Activated CD8-positive, alpha-beta memory T cell treated with anti-CD3 and anti-CD28 coated beads, Interleukin-2, amount 50 U/mL, for 1 hour (primary cell): ENCODE data around the gene SPECC1L.
"Not testable (repeated sequence)": the region's sequence is repeated elsewhere in the genome, so short reads cannot be mapped to it uniquely, and the experiment has no call there.

Source experiments
- DNase-seq: peaks from one replicate; pipeline ENCODE4 v3.0.0-alpha.2; 2020; ENCODE audit errors: extremely low read depth

Gene SPECC1L

DNA sequence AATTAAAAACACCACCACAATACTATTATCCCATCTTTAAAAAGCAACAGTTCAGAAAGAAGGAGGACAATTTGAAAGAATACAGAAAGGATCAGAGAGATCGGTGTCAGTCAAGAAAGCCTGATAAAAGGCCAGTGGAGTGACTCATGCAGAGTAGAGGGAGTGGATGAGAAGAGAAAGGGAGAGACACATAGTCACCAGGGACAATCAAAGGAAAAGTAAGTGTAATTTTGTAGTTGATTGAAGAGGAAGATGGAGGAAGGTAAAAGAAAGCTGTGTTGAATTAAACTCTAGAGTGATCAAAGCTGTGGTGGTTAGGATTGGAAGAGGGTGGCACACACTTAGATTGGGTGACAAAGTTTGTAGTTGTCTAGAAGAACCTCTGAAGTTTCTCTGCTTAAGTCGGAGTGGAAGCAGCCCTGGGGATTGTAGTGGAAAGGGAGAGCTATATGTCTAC, 14.1 kb downstream of the SPECC1L start:
- DNase-seq: no peak

DNA sequence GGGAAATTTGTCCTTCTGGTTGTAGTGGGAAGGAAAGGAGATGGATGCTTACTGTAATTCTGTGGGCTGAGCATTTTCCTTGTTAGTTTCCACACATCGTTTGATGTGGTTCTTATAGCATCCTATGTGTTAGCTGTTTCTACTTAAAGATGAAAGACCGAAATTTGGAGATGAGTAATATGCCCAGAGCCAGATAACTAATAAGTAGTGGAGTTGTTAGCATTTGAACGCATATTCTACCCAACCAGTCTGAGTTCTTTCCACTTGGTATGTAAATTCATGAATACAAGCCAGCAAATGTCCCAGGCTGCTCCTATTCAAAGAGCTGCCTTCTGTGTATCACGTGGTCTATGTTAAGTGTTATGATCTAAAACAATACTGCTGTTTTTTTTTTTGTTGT, 14.6 kb downstream of the SPECC1L start:
- no peak for DNase-seq

DNA sequence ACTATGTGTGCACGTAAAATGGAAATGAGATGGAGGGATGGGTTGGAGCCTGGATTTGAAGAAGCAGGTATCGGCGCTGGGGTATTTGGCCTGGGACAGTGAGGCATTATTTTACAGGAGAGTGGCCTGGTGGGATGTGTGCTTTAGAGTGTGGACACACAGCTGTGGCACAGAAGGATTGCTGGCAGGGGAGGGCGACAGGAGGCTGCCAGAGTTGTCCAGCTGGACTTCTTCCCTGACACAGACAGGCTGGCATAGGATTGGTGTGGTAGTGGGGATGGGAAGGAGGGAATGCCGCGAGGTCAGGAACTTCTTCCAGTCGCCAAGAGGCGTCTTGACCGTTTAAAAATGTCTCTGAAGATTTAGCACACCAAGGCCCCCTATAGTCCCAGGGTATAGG, 16.6 kb downstream of the SPECC1L start:
- DNase-seq: not testable (repeated sequence)

DNA sequence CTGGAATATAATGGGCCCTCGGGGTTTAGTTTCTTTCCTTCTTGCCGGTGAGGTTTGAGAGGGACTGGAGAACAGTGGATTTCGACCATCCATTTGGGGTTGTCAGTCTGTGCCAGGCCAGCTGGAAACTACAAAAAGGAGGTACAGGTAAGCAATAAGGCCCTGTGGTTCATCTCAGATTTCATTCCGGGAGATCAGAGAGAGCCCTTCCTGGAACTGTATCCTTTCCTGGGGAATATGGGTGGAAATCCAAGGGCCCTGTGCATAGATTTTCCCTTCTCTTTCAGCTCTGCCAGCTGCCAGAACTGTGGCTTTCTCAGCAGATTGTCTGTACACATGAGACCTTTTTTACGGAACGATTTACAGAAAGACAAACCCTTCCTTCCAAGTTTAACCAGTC, 17.2 kb downstream of the SPECC1L start:
- not testable (repeated sequence) for DNase-seq

DNA sequence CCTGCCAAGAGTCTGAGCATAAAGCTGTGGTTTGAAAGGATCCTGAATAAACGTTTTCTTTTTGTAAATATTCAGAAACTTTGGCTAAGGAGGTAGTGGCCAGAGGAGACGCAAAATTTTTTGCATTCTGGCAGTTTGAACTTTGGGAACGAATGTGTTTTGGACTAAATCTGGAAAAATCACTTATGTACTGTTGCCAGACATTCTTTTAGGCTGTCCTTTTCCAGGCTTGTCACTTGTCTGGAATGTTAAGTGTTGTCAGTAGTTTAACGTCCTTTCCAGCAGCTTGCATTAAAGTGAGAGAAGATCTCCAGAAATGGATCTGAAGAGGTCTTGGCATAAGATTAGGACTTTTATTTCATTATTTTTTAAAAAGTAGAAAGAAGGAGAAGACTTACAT, 18.5 kb downstream of the SPECC1L start:
- DNase-seq: no peak

DNA sequence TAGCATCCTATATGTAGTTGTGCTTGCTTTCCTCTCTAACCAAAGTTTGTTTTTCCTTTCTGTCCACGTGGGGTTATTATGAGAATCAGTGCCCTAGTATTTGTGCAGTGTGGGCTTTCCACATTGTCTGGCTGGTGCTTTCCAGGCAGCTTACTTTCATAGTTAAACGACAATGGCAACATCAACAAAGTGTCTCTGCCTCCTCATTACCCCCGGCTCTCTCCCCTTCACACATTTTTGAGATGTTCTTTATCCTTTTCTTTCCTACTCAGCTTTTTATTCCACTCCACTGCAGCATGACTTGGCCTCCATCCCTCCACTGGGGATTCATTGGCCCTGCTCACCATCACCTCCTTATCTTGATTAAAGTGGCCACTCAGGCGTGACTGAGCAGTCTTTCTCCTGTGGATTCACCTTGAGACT, 19.1 kb downstream of the SPECC1L start:
- no peak for DNase-seq

DNA sequence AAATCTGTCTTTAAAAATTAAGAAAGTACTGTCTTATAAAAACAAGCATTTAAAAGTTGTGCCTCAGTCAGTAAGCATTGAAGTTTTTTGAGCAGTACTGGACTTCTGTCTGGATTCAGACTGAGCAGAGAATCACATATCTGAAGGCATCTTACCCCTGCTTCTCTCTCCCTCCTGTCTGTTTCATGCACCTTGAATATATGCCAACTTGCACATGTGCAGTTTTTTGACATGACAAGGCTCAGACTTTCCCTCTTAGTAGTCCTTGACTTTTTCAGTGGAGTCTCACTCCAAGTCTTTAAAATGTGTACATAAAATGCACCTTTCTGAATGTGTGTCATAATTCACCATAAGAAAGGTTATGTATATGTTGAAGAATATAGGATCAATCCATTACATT, 19.8 kb downstream of the SPECC1L start:
- DNase-seq: no peak

DNA sequence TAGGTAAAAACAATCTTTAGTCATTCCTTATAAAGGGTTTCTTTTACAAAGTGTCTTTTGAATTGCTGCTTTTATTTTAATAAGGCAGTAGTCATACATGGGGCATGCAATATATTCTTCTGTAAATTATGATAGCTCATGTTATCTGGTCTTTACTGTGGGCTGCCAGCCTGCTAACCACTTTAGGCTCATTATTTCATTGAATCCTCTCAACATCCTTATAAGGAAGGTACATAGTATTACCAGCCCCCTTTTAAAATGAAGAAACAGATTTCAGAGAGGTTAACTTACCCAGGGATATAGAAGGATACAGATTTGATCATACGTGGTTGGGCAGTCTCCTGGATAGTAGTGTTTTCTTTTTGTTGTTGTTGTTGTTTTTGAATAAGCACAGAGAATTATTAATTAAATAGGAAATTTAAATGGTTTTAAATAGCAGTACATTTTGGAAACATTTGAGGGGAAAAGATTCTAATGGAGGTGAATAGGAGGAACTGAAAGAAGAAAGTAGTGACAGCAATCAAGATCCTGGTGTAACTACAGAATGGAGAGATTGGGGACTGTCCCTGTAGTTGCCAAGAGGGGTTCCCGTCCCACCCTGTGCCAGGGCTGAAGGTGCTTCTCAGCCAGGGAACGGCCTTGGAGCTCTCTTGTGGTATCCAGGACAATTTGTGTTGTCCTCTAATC, 21.0 kb downstream of the SPECC1L start:
- no peak for DNase-seq

DNA sequence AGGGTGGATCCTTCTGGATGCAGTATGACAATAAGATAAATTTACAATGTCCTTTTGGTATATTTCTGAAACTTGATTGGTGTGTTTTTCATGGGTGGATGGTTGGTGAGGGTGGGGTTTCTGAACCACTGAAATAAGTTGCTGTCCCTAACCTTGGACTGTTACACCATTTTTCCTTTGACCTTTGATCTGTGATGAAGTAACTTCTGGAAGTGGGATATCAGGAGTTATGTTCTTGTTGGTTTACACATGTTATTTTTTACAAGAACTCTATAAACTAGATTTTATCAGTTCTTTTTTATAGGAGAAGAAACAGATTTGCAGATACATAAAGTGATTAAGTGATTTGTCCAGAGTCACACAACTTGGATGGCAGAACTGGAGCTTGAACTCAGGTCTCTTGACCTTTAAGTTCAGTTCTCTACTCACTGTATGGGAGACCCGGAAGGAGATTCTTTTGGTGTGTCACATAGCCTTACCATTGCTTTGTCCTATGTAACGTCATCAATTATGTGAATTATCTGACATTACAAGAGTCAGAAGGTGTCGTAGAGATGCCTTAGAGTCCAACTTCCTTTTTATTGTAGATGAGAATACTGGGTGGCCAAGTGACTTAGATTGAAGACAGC, 21.7 kb downstream of the SPECC1L start:
- DNase-seq: not testable (repeated sequence)

DNA sequence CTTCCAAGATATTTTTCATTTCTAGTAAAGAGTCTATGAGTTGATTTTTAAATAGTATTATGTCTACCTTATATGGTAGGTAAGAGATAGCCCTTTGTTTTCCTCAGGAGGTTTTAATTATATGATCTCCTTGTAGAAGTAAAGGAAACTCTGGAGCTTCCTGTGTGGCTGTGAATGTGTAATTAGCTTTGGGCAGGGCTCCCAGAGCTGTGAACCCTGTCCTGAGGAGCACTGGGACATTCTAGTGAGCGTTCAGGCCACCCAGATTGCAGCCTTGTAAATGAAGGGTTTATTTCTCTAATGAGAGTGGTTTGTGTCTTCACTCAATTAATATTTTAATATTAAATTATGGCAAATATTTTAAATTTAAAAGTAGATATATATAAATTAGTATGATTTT, 24.3 kb downstream of the SPECC1L start:
- DNase-seq: not testable (repeated sequence)

DNA sequence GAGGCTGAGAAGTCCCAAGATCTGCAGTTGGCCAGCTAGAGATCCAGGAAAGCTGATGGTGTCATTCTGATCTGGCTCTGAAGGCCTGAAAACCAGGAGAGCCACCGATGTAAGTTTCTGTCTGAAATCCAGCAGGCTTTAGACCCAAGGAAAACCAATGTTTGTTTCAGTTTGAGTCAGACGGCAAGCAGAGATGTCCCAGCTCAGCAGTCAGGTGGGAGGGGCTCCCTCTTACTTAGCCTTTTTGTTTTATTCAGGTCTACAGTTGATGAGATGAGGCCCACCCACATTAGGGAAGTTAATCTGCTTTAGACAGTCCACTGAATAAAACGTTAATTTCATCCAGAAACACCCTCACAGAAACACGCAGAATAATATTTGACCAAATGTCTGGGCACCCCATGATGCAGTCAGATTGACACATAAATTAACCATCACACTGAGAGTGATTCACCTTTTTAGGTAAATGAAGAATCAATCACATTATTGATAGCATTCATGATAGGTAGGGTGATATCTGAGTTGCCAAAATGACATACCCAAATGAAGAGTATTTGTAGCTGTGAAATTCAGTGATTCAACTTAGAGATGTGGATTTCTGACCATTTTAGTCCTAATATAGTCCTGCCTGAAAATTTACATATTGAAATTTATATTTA, 28.0 kb downstream of the SPECC1L start:
- DNase-seq: not testable (repeated sequence)

DNA sequence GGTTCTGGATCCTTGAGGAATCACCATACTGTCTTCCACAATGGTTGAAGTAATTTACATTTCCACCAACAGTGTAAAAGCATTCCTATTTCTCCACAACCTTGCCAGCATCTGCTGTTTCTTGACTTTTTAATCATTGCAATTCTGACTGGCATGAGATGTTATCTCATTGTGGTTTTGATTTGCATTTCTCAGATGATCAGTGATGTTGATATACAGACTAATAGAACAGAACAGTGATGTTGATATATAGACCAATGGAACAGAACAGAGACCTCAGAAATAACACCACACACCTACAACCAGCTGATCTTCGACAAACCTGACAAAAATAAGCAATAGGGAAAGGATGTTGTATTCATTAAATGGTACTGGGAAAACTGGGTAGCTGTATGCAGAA, 29.9 kb downstream of the SPECC1L start:
- not testable (repeated sequence) for DNase-seq

DNA sequence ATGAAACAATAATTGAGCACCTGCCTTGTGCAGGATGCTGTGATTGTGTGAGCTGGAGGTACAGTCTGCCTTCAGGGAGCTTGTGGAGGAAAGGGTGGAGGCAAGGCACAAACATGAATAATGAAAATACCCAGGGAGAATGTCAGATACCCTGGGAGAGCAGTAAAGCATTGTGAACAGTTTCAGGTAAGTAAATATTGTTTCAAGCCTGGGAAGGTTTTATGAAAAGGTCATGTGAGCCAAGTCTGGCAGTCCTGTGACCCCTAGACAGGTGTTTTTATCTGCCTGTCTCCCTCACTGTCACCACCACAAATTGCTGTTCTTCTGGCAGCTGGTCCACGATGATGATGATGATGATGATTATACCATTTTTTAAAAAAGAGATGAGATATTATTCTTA, 32.0 kb downstream of the SPECC1L start:
- no peak for DNase-seq

DNA sequence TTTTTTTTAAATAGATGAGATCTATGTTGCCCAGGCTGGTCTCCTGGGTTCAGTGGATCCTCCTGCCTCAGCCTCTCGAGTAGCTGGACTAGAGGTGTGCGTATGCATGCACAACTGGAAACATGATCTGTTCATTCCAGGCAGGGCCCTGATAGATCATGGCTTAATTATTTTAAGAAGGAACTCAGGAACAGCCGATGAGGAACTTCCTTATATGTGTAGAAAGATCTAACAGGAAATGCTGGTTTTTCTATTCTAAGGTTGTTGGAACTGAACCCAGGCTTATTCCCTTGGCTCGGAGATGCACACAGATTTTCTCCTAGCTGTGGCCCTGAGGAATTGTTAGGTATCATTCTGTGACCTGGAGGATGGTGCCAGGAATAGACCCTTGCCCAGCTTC, 32.4 kb downstream of the SPECC1L start:
- no peak for DNase-seq

DNA sequence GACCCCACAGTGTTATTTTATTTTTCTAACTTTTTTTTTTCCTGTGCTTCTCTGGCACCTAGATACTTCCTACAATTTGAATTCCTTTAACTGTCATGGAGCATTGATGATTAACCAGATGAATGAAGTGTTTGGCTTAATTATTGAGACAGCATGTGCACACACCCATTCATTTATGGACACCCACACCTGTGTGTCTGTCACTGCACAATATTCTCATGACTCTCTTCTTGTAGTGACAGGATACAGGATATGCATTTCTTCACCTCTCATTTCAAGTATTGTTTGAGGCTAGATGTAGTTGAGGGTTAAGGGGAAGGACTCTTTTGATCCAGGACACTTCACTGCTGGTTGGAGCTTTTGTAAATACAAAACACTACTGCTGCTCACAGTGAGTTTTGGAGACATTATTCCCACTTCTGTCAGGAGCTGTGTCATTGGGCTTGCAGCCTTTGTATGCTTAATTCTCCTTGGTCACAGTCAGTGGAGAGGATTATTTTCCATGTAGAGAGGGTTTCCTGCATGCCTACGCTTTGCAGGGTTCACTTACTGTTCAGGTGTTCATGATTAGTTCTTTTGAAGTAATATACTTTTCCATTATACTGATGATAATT, 33.5 kb downstream of the SPECC1L start:
- DNase-seq: no peak

DNA sequence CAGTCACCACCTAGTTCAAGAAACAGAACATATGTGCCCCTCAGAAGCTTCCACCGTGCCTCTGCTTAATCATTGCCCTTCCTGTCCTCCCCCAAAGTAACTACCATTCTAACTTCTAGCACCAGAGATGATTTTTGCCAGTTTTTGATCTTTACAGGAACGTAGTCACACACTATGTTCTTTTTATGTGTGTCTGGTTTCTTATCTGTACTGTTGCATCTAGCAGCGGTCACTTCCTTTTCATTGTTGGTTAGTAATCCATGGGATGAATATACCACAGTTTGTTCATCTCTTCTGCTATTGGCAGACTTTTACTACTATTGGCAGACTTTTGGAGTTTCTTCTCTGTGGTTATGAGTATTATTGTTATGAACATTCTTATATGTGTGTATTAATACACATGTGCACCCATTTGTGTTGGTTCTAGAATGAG, 34.6 kb downstream of the SPECC1L start:
- no peak for DNase-seq

DNA sequence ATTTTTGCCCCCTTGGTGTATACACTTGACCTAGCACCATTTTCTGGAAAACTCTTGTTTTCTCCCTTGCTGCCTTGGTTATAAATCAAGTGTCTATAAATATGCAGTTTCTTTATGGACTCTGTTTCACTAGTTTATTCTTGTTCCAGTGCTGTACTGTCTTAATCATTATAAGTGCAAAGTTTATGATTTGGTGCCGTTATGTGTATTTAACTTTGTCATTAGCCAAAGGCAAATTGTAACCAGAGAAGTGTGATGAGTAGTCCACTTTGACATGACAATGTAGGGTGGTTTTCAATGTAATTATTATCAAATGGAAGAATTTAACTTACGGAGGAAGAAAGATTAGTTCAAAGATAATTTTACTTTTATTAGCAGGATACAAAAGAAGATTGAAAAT, 40.3 kb downstream of the SPECC1L start:
- DNase-seq: no peak

DNA sequence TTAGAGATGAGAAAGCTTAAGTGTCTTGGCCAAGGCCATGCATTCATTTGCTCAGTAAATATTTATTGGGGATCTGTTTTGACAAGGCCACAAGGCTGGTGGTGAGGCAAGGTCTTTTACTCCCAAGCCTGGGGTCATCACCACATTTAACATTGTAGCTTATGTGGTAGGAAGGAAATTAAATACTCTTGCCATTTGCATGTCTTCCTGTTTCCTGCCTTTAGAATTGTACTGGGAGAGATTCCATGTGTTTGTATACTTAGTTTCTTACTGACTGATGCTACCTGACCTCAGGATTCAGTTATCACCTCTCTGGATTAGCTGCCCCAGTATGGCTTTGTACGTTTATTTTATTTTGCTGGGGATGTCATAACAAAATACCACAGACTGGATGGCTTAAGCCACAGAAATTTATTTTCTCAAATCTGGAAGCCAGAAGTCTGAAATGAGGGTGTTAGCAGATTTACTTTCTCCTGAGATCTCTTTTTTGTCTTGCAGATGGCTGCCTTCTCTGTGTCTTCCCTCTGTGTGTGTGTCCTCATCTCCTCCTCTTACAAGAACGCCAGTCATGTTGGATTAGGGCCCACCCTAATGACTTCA, 44.8 kb downstream of the SPECC1L start:
- DNase-seq: no peak

DNA sequence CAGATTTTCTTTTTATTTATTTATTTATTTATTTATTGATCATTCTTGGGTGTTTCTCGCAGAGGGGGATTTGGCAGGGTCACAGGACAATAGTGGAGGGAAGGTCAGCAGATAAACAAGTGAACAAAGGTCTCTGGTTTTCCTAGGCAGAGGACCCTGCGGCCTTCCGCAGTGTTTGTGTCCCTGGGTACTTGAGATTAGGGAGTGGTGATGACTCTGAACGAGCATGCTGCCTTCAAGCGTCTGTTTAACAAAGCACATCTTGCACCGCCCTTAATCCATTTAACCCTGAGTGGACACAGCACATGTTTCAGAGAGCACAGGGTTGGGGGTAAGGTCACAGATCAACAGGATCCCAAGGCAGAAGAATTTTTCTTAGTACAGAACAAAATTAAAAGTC, 45.6 kb downstream of the SPECC1L start:
- not testable (repeated sequence) for DNase-seq

DNA sequence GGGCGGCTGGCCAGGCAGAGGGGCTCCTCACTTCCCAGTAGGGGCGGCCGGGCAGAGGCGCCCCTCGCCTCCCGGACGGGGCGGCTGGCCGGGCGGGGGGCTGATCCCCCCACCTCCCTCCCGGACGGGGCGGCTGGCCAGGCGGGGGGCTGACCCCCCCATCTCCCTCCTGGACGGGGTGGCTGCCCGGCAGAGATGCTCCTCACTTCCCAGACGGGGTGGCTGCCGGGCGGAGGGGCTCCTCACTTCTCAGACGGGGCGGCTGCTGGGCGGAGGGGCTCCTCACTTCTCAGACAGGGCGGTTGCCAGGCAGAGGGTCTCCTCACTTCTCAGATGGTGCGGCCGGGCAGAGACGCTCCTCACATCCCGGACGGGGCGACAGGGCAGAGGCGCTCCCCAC, 46.9 kb downstream of the SPECC1L start:
- not testable (repeated sequence) for DNase-seq

DNA sequence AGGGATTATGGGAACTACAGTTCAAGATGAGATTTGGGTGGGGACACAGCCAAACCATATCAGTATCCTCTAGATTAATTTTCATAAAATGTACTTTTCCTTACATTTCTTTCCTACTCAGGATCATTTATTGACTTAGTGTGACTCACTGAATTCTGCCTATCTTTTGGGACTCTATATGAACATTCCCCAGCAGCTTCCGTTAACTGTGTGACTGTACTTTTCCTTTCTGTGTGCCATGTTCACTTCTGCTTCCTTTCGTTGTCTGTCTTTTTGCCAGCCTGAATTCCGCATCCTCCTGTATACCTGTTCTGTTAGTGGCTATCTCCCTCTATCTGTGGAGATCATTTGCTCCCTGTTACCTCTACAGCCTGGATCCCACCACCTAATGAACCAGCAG, 48.8 kb downstream of the SPECC1L start:
- no peak for DNase-seq

DNA sequence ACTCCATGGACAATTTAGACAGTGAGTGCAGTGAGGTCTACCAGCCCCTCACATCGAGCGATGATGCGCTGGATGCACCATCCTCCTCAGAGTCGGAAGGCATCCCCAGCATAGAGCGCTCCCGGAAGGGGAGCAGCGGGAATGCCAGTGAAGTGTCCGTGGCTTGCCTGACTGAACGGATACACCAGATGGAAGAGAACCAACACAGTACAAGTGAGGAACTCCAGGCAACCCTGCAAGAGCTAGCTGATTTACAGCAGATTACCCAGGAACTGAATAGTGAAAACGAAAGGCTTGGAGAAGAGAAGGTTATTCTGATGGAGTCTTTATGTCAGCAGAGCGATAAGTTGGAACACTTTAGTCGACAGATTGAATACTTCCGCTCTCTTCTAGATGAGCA, 51.4 kb downstream of the SPECC1L start:
- no peak for DNase-seq
